ENCODE measurements around the gene CA11.
A peak's percentile ranks its signal among the peaks of the same experiment; 100 is the strongest.
"Not testable (repeated sequence)": the region's sequence is repeated elsewhere in the genome, so short reads cannot be mapped to it uniquely, and the experiment has no call there.

Gene CA11

DNA sequence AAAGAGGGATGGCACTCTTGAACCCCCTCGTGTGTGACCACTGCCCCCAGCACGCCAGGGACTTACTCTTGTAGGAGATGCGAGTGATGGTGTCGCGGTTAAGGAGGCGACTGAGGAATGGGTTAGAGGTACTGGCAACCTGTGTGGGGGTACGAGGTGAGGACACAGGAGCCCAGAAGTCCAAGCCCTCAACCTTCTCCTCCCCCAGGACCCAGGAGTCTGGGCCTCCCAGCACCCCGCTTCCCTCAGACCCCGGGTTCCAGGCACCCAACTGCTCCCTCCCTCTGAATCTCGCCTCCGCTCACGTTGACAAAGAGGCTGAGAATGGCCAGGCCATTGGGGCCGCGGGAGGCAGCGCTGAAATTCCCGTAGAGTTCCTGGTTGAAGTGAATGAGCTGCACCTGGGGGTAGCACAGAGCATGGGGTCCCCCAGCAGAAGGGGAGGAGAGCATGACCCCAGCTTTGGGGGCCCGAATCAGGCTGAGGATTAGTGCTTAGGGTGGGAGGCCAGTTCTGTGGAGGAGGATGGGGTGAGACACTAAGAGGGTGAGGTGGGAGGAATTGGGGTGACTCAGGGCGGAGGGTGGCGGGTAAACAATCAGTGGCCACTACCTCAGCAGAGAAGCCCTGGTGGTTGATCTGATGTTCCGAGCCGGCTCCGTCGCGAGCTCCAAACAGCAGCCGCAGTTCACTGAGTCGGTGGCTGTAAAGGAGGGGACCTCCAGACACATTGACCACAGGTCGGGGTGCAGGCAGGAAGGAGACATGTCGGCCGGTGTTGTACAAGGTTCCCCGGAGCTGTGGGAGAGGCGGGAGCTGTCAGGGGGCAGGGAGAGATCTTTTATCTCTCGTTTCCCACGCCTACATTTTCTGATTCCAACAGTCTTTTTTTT is 6.3 kb downstream of the CA11 start:
- no peak for DNase-seq

- DNase-seq = no peak
These were observed 7.1 kb downstream of the CA11 start for GRCh38 chr19:48638831-48639381.

GRCh38 chr19:48637948-48638830 is 7.8 kb downstream of the CA11 start:
- DNase-seq = peak; percentile 88

- peak; percentile 99 for DNase-seq
These were observed 8.5 kb downstream of the CA11 start for GRCh38 chr19:48637449-48637947.

DNA sequence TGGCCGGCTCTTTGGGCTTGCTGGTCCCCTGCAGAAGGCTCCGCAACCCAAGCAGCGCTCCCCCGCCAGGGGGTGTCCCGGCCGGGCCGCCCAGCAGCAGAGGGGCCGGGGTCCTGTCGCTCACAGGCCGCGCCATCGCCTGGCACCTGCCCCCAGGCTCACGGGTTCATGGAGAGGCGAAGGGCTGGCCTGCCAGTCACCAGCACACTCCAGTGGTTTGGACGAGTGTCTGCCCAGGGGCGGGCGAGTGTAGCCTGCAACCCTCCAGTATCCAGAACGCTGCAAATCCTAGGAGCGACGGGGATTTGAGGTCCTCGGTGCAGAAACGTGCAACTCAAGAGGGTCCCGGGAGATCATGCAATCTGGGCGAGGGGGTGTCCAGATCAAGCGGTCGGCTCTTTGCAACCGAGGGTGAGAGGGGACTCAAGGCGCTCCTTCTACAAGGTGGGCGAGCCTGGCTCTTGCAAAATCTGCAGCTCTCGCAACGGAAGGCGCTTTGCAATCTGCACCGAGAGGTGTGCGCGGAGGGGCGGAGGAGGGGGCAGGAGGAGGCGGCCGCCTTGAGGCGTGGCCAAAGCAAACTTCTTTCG is 9.0 kb downstream of the CA11 start, which contains the start of gene DBP:
Gene DBP (minus strand): TSS at position 521 of the 590 bp plus-strand sequence. CDS start 385 bp downstream, at position 136.
- no peak for DNase-seq

DNA sequence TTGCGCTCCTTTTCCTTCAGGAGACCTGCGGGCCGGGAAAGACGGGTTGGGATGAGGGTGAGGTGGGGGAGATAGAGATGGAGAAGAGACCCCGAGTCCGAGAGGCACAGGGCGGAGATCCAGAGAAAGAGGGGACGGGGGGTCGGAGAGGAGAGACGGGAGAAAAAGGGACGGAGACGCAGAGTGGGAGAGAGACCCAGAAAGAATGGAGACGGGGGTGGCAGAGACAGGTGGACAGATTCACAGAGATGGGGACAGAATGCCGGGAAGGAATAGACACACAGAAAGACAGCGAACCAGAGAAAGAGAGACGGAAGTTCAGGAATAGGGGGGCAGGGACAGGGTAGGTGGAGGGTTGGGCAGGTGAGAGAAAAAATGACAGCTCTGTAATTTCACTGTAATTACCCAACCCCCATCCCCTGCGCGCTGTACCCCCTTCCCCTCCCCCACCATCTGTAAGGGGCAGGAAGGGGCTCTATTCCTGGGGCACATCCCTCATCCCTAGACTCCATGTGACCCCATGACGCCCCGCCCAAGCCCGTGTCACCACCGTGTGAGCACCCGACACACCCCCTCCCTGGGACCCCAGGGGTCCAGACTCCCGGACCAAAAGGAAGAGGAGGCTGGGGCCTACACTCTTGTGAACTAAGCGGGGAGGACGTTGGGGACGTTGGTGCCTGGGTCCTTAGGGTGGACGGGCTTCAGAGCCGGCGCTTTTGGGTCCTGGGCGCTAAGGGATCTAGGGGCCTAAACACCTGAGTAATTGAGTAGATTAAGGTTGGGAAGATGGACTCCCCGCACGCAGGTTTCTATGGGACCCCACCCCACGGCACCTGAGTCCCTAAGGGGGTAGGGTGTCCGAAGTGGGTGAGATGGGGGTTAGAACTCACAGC is 9.8 kb downstream of the CA11 start:
- no peak for DNase-seq

DNA sequence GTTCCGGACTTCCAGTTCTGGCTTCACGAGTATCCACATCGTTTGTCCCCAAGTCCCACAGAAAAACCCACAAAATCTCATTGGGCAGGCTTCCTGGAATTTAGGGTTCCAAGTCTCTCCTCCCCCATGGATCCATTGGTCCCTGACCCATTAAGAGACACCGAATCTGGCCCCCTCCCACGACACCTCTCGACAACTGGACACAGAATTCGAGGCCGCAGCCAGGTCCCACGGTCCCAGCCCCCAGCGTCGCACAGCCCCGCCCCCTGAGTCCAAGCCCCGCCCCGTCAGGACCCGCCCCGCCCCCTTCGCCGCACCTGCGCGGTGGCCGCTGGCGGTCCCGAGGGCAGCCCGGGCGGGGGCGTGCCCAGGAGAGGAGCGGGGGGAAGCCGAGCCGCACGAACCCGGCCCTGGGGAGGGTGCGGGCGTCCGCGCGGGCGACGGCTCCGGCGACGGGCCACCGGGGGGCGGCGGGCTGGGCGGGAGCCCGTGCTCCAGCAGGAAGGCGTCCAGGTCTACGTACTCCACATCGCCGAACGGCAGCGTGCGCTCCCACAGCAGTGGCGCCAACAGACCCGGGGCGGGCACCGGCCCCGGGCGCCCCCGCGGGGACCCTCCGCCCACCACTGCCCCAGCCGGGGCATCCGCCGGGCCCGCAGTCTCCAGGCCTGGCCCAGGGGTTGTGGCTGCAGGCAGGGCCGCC is 10.6 kb downstream of the CA11 start:
- DNase-seq = peak; percentile 65

DNA sequence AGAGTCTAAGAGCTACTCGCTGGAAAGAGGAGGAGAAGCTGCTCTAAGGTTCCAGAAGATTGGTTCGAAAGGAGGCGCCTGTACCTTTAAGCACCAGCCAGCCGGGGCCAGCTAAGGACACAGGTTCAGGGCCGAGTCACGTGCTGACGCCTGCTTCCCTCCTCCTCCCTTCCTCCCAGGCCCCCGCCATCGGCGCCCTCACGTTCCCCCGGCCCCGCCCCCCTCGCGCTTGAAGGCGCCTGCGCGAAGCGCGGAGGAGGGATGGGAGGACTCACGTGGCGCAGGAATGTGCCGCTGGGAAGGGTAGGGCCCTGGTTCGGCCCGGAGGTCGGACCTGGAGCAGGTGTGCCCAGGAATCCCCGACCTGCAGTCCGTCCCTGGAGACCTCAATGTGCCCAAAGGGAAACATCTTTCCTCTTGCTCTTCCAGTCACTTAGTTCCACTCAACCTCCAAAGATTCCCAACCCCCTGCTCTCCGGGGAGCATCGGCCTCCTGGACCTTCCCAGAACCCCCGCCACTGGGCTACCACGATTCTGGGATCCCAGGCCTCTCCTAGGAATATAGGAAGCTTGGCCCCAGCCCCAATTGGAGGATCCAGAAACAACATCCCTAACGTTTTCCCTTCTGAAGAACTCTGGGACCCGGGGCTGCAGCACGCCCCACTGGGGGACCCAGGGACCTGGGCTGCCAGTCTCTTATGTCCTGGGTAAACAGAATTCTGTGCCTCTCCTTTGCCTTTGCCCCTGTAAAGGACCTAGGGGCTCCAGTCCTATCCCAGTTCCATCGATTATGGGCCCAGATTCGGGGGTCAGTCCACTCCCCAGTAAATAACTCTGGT is 11.3 kb downstream of the CA11 start:
- DNase-seq = peak; percentile 97

GRCh38 chr19:48634036-48634342 is 12.0 kb downstream of the CA11 start:
- no peak for DNase-seq

- no peak for DNase-seq
These were observed 12.6 kb downstream of the CA11 start for GRCh38 chr19:48633148-48634035.

DNA sequence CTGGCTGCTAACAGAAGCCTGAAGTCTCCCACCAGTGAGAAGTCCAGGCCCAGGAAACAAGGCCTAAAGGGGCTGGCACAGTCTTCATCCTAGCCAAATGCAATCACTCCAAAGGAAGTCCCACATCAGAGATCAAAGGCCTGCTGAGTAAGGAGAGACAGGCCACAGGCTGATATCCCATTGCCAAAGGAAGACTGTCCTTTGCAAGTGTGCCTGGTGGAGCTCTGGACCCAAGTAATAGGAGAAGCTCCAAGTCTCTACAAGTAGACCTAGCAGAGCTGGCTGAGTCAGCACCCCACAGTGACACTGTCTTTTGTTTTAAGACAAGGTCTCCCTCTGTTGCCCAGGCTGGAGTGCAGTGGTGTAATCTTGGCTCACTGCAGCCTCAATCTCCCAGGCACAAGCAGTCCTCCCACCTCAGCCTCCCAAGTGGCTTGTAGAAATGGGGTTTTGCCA is 13.3 kb downstream of the CA11 start:
- no peak for DNase-seq

GRCh38 chr19:48632286-48632685 is 13.7 kb downstream of the CA11 start:
- DNase-seq = not testable (repeated sequence)

DNA sequence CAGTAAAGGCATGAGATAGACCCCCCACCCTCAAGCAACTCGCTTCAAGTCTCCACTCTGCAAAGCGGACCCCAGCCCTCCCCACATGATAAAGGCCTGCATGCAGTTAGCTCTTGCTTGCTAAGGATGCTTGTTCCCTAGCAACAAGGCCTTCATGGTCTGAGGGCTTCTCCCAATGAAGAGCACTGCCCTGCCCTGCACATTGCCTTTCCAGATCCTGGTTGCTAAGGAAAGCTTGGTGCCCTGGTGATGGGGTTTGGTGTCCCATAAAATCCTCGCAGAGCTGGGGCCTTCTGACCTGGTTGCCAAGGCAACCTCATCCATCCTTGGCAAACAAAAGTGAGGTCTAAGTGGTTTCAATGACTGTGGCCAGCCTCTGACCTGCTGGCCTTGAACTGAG is 14.8 kb downstream of the CA11 start:
- no peak for DNase-seq

DNA sequence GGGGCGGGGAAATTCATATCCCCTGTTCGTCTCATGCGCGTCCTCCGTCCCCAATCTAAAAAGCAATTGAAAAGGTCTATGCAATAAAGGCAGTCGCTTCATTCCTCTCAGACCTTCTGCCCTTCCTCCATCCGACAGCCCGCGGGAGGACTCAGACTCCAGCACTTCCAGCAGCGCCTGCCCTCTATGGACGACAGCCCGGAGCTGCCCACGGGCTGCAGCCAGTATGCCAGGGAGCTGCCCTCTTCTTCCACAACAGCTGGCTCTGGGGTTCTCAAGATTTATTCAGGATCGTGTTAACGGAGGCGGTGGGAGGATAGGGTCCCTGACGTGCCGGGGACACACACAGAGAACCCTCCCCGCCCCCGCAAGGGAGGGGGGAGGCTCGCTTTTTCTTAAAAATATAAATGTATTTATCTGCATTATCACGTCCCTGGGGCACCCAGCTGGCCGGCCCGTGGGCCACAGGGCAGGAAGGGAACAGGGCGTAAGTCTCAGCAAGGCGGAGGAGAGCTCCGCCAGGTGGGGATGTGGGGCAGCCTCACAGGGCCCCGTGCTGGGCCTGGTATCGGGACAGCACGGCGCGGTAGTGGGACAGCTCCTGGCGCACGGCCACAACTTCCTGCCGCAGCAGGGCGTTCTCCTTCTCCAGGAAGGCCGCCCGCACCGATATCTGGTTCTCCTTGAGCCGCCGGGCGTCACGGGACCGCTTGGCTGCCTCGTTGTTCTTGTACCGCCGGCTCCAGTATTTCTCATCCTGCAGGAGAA is 15.5 kb downstream of the CA11 start:
- no peak for DNase-seq

DNA sequence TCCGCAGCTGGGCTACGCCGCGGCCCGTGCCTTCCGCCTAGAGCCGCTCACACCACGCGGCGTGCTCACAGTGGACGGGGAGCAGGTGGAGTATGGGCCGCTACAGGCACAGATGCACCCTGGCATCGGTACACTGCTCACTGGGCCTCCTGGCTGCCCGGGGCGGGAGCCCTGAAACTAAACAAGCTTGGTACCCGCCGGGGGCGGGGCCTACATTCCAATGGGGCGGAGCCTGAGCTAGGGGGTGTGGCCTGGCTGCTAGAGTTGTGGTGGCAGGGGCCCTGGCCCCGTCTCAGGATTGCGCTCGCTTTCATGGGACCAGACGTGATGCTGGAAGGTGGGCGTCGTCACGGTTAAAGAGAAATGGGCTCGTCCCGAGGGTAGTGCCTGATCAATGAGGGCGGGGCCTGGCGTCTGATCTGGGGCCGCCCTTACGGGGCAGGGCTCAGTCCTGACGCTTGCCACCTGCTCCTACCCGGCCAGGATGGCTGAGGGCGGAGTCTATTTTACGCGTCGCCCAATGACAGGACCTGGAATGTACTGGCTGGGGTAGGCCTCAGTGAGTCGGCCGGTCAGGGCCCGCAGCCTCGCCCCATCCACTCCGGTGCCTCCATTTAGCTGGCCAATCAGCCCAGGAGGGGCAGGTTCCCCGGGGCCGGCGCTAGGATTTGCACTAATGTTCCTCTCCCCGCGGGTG is 16.2 kb downstream of the CA11 start:
- no peak for DNase-seq

GRCh38 chr19:48629297-48629598 is 16.7 kb downstream of the CA11 start:
- DNase-seq = no peak

DNA sequence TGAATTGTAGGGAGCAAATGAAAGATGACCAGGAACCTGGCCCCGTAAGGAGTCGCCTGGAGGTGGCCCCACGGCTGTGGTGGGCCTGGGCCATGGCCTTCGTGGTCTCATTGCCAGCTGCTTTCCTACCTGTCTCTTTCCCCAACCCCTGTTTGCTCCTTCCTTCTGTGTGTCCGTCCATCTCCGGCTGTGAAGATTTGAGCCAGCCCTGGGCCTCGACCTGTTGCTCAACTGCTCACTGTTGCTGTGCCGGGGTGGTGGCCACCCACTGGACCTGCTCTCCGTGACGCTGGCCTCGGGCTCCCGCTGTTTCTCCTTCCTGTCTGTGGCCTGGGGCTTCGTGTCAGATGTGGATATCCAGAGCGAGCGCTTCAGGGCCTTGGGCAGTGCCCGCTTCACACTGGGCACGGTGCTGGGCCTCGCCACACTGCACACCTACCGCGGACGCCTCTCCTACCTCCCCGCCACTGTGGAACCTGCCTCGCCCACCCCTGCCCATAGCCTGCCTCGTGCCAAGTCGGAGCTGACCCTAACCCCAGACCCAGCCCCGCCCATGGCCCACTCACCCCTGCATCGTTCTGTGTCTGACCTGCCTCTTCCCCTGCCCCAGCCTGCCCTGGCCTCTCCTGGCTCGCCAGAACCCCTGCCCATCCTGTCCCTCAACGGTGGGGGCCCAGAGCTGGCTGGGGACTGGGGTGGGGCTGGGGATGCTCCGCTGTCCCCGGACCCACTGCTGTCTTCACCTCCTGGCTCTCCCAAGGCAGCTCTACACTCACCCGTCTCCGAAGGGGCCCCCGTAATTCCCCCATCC is 17.3 kb downstream of the CA11 start:
- DNase-seq = no peak

All from NCI-H774 (cell line).